WTC11 (cell line): ENCODE measurements around the gene ARHGAP8. TPM values are rescaled to one million over a fixed set of nuclear protein-coding genes. Genes with fewer than 3 reads are reported as not detected.

Source experiments
- ATAC-seq: fragments of 200-7000 bp; cut with Tn5 transposase; 2 replicates; pipeline ENCODE4 v1.10.0; 2021; ENCODE audit warnings: mild to moderate bottlenecking, moderate library complexity
- CTCF ChIA-PET: fragments of 300-600 bp; sonication (Branson Sonifier 250); formaldehyde crosslinking; loops from one replicate; lab custom pipeline; 2021; ENCODE audit warnings: antibody characterized with exemption; lab: Charles Lee
- POLR2A ChIA-PET: fragments of 350-600 bp; sonication (Branson Sonifier 250); formaldehyde crosslinking; loops from one replicate; lab custom pipeline; 2021; ENCODE audit warnings: antibody characterized with exemption; lab: Charles Lee
- DNase-seq: peaks from one replicate; pipeline ENCODE4 v3.0.0; 2021; ENCODE audit warnings: low spot score
- H3K27ac Mint-ChIP-seq: 2 replicates; pipeline ENCODE4 v1.8.0; 2021; ENCODE audit warnings: mixed read lengths
- H3K27me3 Mint-ChIP-seq: 2 replicates; pipeline ENCODE4 v1.8.0; 2021; ENCODE audit warnings: low read depth, mild to moderate bottlenecking, moderate library complexity, mixed read lengths
- H3K36me3 Mint-ChIP-seq: 2 replicates; pipeline ENCODE4 v1.8.0; 2021; ENCODE audit warnings: mixed read lengths
- H3K4me1 Mint-ChIP-seq: 2 replicates; pipeline ENCODE4 v1.8.0; 2022; ENCODE audit warnings: mixed read lengths
- H3K4me3 Mint-ChIP-seq: 2 replicates; pipeline ENCODE4 v1.8.0; 2021; ENCODE audit warnings: mild to moderate bottlenecking, moderate library complexity, mixed read lengths
- H3K9me3 Mint-ChIP-seq: 2 replicates; pipeline ENCODE4 v1.8.0; 2021; ENCODE audit warnings: mixed read lengths
- AR ChIP-seq: fragments of 250-450 bp; sonication (Bioruptor Pico); IDR thresholded peaks from 2 replicates; pipeline ENCODE4 v1.9.0; 2021; ENCODE audit warnings: mild to moderate bottlenecking
- CBFB ChIP-seq: sonication (generic); formaldehyde crosslinking; IDR thresholded peaks from 2 replicates; pipeline ENCODE4 v1.8.1; 2022; ENCODE audit warnings: mild to moderate bottlenecking, low read depth, missing genetic modification reagents
- FOXJ3 ChIP-seq: sonication (generic); formaldehyde crosslinking; IDR thresholded peaks from 2 replicates; pipeline ENCODE4 v1.9.0; 2021; ENCODE audit warnings: missing genetic modification reagents, mild to moderate bottlenecking, borderline replicate concordance
- GRHL2 ChIP-seq: fragments of 250-450 bp; sonication (Bioruptor Pico); IDR thresholded peaks from 2 replicates; pipeline ENCODE4 v1.8.0; 2022; ENCODE audit warnings: mild to moderate bottlenecking, moderate library complexity; ENCODE audit not compliant: insufficient replicate concordance, severe bottlenecking
- MXD4 ChIP-seq: fragments of 250-450 bp; sonication (Bioruptor Pico); IDR thresholded peaks from 2 replicates; pipeline ENCODE4 v1.8.0; 2021; ENCODE audit warnings: mild to moderate bottlenecking, moderate library complexity, borderline replicate concordance
- NFE2L1 ChIP-seq: sonication (generic); formaldehyde crosslinking; IDR thresholded peaks from 2 replicates; pipeline ENCODE4 v1.8.1; 2023; ENCODE audit warnings: missing genetic modification reagents
- NR3C1 ChIP-seq: sonication (generic); formaldehyde crosslinking; conservative IDR thresholded peaks from 2 replicates; pipeline ENCODE4 v1.8.1; 2023; ENCODE audit warnings: low read depth, mild to moderate bottlenecking, missing genetic modification reagents
- RELA ChIP-seq: sonication (generic); formaldehyde crosslinking; IDR thresholded peaks from 2 replicates; pipeline ENCODE4 v1.8.1; 2022; ENCODE audit warnings: missing genetic modification reagents, mild to moderate bottlenecking, borderline replicate concordance
- TCF7 ChIP-seq: sonication (generic); formaldehyde crosslinking; IDR thresholded peaks from 2 replicates; pipeline ENCODE4 v1.8.0; 2022; ENCODE audit warnings: mild to moderate bottlenecking, low read depth, missing genetic modification reagents, moderate library complexity
- TEAD1 ChIP-seq: sonication (generic); formaldehyde crosslinking; IDR thresholded peaks from 2 replicates; pipeline ENCODE4 v1.8.0; 2022; ENCODE audit warnings: mild to moderate bottlenecking, missing genetic modification reagents
- ZNF121 ChIP-seq: sonication (generic); formaldehyde crosslinking; IDR thresholded peaks from 2 replicates; pipeline ENCODE4 v1.8.0; 2023; ENCODE audit warnings: missing genetic modification reagents
- ZNF138 ChIP-seq: sonication (generic); formaldehyde crosslinking; conservative IDR thresholded peaks from 2 replicates; pipeline ENCODE4 v1.8.1; 2022; ENCODE audit warnings: mild to moderate bottlenecking, moderate library complexity, missing genetic modification reagents
- ZNF416 ChIP-seq: fragments of 250-450 bp; sonication (Bioruptor Pico); IDR thresholded peaks from 2 replicates; pipeline ENCODE4 v1.9.0; 2021; ENCODE audit warnings: mild to moderate bottlenecking, inconsistent platforms
- ZNF425 ChIP-seq: fragments of 250-450 bp; sonication (Bioruptor Pico); conservative IDR thresholded peaks from 2 replicates; pipeline ENCODE4 v1.9.0; 2021; ENCODE audit warnings: mild to moderate bottlenecking
- total RNA-seq: library from RNA; stranded (reverse); gene quantifications from 3 replicates; pipeline ENCODE4 v1.2.3, GENCODE V29; 2021
- TF ChIP-seq, protein P1 (sequence below): sonication (generic); formaldehyde crosslinking; IDR thresholded peaks from 2 replicates; pipeline ENCODE4 v1.8.0; 2022; ENCODE audit warnings: mild to moderate bottlenecking, missing genetic modification reagents
- TF ChIP-seq, protein P2 (sequence below): sonication (generic); formaldehyde crosslinking; IDR thresholded peaks from 2 replicates; pipeline ENCODE4 v1.8.1; 2022; ENCODE audit warnings: low read depth, mild to moderate bottlenecking, moderate library complexity, missing genetic modification reagents, borderline replicate concordance
- TF ChIP-seq, protein P3 (sequence below): sonication (generic); formaldehyde crosslinking; IDR thresholded peaks from 2 replicates; pipeline ENCODE4 v1.8.1; 2023; ENCODE audit warnings: mild to moderate bottlenecking, missing genetic modification reagents, moderate library complexity
- TF ChIP-seq, protein P4 (sequence below): sonication (generic); formaldehyde crosslinking; IDR thresholded peaks from 2 replicates; pipeline ENCODE4 v1.8.1; 2022; ENCODE audit warnings: missing genetic modification reagents, borderline replicate concordance
- TF ChIP-seq, protein P5 (sequence below): sonication (generic); formaldehyde crosslinking; IDR thresholded peaks from 2 replicates; pipeline ENCODE4 v1.8.0; 2022; ENCODE audit warnings: missing genetic modification reagents
- TF ChIP-seq, protein P6 (sequence below): fragments of 250-450 bp; sonication (Bioruptor Pico); IDR thresholded peaks from 2 replicates; pipeline ENCODE4 v1.8.0; 2021; ENCODE audit warnings: mild to moderate bottlenecking

ARHGAP8 gene
- total RNA-seq, 1 experiment from 2014 or later, result 61.4 TPM

DNA sequence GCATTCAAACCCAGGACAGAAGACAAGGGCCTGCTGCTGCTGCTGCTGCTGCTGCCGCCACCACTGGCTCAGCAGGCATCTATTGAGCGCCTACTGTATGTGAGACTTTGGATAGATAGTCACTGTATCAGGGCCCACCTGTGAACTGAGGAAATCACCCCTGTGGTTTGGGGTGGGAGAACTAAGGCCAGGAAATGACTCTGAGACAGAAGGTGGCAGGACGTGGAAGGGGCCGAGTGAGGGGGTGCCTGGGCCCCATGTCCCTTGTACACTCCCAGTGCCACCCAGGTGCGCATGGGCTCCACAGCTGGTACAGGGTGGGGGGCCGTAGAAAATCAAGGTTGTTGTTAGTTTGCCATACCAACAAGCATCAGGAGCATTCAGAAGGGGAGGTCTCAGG lies 50.6 kb downstream of the ARHGAP8 start (continued):
- TF ChIP-seq AR (CRISPR knock-in tag) (no peak), ZNF416 (CRISPR knock-in tag) (no peak), NFE2L1 (no peak), ZNF138 (CRISPR knock-in tag) (no peak), RELA (CRISPR knock-in tag) (no peak), CBFB (CRISPR knock-in tag) (no peak), GRHL2 (CRISPR knock-in tag) (no peak)
- TF ChIP-seq, protein P1, sequence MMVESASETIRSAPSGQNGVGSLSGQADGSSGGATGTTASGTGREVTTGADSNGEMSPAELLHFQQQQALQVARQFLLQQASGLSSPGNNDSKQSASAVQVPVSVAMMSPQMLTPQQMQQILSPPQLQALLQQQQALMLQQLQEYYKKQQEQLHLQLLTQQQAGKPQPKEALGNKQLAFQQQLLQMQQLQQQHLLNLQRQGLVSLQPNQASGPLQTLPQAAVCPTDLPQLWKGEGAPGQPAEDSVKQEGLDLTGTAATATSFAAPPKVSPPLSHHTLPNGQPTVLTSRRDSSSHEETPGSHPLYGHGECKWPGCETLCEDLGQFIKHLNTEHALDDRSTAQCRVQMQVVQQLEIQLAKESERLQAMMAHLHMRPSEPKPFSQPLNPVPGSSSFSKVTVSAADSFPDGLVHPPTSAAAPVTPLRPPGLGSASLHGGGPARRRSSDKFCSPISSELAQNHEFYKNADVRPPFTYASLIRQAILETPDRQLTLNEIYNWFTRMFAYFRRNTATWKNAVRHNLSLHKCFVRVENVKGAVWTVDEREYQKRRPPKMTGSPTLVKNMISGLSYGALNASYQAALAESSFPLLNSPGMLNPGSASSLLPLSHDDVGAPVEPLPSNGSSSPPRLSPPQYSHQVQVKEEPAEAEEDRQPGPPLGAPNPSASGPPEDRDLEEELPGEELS, result no peak
- TF ChIP-seq, protein P2, sequence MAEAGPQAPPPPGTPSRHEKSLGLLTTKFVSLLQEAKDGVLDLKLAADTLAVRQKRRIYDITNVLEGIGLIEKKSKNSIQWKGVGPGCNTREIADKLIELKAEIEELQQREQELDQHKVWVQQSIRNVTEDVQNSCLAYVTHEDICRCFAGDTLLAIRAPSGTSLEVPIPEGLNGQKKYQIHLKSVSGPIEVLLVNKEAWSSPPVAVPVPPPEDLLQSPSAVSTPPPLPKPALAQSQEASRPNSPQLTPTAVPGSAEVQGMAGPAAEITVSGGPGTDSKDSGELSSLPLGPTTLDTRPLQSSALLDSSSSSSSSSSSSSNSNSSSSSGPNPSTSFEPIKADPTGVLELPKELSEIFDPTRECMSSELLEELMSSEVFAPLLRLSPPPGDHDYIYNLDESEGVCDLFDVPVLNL (CRISPR knock-in tag), result no peak

DNA sequence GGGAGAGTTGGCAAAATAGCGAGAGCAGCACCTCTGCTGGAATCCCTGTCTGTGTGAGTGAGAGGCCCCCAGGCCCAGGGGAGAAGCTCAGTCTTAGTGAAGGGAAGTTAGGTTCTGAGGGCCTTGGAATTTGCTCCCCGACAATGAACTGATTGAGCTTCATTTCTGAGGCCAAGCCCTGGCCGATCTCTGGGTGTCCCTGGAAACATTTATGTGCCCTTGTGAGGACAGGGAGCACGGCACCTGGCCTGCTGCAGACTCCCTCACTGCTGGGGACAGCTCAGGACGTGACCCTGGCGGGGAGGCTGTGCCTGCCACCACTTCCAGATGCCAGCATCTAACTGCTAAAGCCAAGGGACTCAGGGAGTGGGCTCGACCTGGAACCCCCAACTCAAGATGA lies 52.0 kb downstream of the ARHGAP8 start:
- no peaks in the 10 kb centered on the region for H3K27me3 Mint-ChIP-seq
- ATAC-seq (no peak), DNase-seq (no peak)
- H3K4me1 Mint-ChIP-seq, result peaks cover 28% of the 10 kb centered on the region
- peak overlapping the region; percentile 37; the same call in 1 of the 2 replicates for H3K27ac Mint-ChIP-seq
- ChIA-PET POLR2A (no interaction called here), CTCF (interaction anchor here (0.7 kb wide), 1 partner anchor 16 kb away, joined by 3 read pairs; no protein-coding TSS in a partner anchor)
- H3K4me3 Mint-ChIP-seq, result no peak overlapping the region
- no peaks in the 10 kb centered on the region for H3K9me3 Mint-ChIP-seq
- 0 out of 2 replicates have a peak, but pooled peaks cover 10% of the 10 kb centered on the region for H3K36me3 Mint-ChIP-seq
- TF ChIP-seq TCF7 (CRISPR knock-in tag), result no peak
- TF ChIP-seq, protein P3, sequence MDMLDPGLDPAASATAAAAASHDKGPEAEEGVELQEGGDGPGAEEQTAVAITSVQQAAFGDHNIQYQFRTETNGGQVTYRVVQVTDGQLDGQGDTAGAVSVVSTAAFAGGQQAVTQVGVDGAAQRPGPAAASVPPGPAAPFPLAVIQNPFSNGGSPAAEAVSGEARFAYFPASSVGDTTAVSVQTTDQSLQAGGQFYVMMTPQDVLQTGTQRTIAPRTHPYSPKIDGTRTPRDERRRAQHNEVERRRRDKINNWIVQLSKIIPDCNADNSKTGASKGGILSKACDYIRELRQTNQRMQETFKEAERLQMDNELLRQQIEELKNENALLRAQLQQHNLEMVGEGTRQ (CRISPR knock-in tag), result no peak
- TF ChIP-seq MXD4 (CRISPR knock-in tag), result no peak
- no peak for TF ChIP-seq GRHL2 (CRISPR knock-in tag)
- no peak for TF ChIP-seq ZNF121 (CRISPR knock-in tag)
- TF ChIP-seq FOXJ3 (CRISPR knock-in tag), result no peak
- TF ChIP-seq, protein P4, sequence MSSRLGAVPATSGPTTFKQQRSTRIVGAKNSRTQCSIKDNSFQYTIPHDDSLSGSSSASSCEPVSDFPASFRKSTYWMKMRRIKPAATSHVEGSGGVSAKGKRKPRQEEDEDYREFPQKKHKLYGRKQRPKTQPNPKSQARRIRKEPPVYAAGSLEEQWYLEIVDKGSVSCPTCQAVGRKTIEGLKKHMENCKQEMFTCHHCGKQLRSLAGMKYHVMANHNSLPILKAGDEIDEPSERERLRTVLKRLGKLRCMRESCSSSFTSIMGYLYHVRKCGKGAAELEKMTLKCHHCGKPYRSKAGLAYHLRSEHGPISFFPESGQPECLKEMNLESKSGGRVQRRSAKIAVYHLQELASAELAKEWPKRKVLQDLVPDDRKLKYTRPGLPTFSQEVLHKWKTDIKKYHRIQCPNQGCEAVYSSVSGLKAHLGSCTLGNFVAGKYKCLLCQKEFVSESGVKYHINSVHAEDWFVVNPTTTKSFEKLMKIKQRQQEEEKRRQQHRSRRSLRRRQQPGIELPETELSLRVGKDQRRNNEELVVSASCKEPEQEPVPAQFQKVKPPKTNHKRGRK (CRISPR knock-in tag), result no peak
- TF ChIP-seq TEAD1, result no peak
- TF ChIP-seq ZNF425 (CRISPR knock-in tag), result no peak
- TF ChIP-seq NR3C1 (CRISPR knock-in tag), result no peak
- TF ChIP-seq, protein P5, sequence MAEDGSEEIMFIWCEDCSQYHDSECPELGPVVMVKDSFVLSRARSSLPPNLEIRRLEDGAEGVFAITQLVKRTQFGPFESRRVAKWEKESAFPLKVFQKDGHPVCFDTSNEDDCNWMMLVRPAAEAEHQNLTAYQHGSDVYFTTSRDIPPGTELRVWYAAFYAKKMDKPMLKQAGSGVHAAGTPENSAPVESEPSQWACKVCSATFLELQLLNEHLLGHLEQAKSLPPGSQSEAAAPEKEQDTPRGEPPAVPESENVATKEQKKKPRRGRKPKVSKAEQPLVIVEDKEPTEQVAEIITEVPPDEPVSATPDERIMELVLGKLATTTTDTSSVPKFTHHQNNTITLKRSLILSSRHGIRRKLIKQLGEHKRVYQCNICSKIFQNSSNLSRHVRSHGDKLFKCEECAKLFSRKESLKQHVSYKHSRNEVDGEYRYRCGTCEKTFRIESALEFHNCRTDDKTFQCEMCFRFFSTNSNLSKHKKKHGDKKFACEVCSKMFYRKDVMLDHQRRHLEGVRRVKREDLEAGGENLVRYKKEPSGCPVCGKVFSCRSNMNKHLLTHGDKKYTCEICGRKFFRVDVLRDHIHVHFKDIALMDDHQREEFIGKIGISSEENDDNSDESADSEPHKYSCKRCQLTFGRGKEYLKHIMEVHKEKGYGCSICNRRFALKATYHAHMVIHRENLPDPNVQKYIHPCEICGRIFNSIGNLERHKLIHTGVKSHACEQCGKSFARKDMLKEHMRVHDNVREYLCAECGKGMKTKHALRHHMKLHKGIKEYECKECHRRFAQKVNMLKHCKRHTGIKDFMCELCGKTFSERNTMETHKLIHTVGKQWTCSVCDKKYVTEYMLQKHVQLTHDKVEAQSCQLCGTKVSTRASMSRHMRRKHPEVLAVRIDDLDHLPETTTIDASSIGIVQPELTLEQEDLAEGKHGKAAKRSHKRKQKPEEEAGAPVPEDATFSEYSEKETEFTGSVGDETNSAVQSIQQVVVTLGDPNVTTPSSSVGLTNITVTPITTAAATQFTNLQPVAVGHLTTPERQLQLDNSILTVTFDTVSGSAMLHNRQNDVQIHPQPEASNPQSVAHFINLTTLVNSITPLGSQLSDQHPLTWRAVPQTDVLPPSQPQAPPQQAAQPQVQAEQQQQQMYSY (CRISPR knock-in tag), result no peak
- TF ChIP-seq, protein P6, sequence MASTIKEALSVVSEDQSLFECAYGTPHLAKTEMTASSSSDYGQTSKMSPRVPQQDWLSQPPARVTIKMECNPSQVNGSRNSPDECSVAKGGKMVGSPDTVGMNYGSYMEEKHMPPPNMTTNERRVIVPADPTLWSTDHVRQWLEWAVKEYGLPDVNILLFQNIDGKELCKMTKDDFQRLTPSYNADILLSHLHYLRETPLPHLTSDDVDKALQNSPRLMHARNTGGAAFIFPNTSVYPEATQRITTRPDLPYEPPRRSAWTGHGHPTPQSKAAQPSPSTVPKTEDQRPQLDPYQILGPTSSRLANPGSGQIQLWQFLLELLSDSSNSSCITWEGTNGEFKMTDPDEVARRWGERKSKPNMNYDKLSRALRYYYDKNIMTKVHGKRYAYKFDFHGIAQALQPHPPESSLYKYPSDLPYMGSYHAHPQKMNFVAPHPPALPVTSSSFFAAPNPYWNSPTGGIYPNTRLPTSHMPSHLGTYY (CRISPR knock-in tag), result no peak
